ENCODE measurements around the gene EBF4.

The EBF4 gene

GRCh38 chr20:2793471-2793870, 100.9 kb downstream of the EBF4 start:
- no peak for DNase-seq

- DNase-seq, result no peak
These were observed 101.7 kb downstream of the EBF4 start for GRCh38 chr20:2794202-2794748.

- DNase-seq, result no peak
These were observed 102.4 kb downstream of the EBF4 start for GRCh38 chr20:2794866-2795447.

GRCh38 chr20:2795451-2795850, 102.9 kb downstream of the EBF4 start:
- no peak for DNase-seq

GRCh38 chr20:2796011-2796660, 103.6 kb downstream of the EBF4 start:
- no peak for DNase-seq

GRCh38 chr20:2797136-2797983, 104.8 kb downstream of the EBF4 start:
- DNase-seq, result no peak

GRCh38 chr20:2798095-2798805, 105.7 kb downstream of the EBF4 start:
- no peak for DNase-seq

GRCh38 chr20:2798814-2799213, 106.2 kb downstream of the EBF4 start:
- DNase-seq, result no peak

GRCh38 chr20:2799271-2799670, 106.7 kb downstream of the EBF4 start:
- DNase-seq, result no peak

- peak in 1 of 56 donors; percentile 23 for DNase-seq
These were observed 107.3 kb downstream of the EBF4 start for GRCh38 chr20:2799688-2800520.

- DNase-seq, result no peak
These were observed 108.1 kb downstream of the EBF4 start, which contains the start of gene CPXM1 for GRCh38 chr20:2800521-2801285. Gene CPXM1 (minus strand): TSS chr20:2800627. CDS start chr20:2800572, 55 bp downstream.

- no peak for DNase-seq
These were observed 108.7 kb downstream of the EBF4 start for GRCh38 chr20:2801286-2801728.

GRCh38 chr20:2804041-2804828, 111.7 kb downstream of the EBF4 start:
- no peak for DNase-seq

- no peak for DNase-seq
These were observed 112.5 kb downstream of the EBF4 start for GRCh38 chr20:2804852-2805688.

GRCh38 chr20:2805689-2806350, 113.2 kb downstream of the EBF4 start:
- DNase-seq, result no peak

- no peak for DNase-seq
These were observed 113.7 kb downstream of the EBF4 start for GRCh38 chr20:2806351-2806701.

GRCh38 chr20:2807019-2807418, 114.4 kb downstream of the EBF4 start:
- DNase-seq, result no peak
